HTR-8/SVneo (cell line): ENCODE results near the gene TMUB1.

Source experiments
- DNase-seq: peaks from one replicate; pipeline ENCODE4 v3.0.0; 2011; ENCODE audit warnings: low spot score, mixed read lengths; ENCODE audit not compliant: insufficient read length
- FAIRE-seq: peaks from 2 replicates; lab custom pipeline; 2011; peaks lifted over from hg19 to GRCh38; lab: Jason Lieb, UNC

The TMUB1 gene

DNA sequence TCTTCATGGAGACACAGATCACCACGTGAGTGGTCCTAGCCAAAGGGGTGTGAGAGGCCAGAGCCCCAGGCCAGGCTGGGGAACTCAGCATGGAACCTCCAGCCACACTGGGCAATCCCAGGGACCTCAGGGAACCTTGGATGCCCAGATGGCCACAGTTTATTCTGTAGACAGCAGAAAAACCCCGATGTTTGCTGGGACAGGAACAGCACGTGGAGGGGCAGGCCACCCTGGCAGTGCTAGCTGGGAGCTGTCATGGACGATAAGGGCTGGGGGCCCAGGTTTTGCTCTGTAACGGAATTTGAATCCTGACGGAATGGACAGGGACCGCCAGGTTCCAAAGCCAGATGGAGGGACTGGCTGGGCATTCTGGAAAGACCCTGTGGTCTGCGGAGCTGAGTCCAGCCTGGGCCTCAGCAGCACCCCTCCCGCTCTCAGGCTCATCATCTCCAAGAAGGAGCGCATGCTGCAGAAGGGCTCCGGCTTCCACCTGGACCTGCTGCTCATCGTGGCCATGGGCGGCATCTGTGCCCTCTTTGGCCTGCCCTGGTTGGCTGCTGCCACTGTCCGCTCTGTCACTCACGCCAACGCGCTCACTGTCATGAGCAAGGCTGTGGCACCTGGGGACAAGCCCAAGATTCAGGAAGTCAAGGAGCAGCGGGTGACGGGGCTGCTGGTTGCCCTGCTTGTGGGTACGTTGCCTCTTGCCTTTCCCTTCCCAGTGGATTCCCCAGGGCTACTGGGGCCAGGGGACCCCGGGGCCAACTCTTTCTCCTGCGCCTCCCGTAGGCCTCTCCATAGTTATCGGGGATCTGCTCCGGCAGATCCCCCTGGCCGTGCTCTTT is 8.3 kb downstream of the TMUB1 start:
- DNase-seq (no peak), FAIRE-seq (no peak)

GRCh38 chr7:151073990-151074389 is 9.3 kb downstream of the TMUB1 start:
- FAIRE-seq (no peak), DNase-seq (no peak)

DNA sequence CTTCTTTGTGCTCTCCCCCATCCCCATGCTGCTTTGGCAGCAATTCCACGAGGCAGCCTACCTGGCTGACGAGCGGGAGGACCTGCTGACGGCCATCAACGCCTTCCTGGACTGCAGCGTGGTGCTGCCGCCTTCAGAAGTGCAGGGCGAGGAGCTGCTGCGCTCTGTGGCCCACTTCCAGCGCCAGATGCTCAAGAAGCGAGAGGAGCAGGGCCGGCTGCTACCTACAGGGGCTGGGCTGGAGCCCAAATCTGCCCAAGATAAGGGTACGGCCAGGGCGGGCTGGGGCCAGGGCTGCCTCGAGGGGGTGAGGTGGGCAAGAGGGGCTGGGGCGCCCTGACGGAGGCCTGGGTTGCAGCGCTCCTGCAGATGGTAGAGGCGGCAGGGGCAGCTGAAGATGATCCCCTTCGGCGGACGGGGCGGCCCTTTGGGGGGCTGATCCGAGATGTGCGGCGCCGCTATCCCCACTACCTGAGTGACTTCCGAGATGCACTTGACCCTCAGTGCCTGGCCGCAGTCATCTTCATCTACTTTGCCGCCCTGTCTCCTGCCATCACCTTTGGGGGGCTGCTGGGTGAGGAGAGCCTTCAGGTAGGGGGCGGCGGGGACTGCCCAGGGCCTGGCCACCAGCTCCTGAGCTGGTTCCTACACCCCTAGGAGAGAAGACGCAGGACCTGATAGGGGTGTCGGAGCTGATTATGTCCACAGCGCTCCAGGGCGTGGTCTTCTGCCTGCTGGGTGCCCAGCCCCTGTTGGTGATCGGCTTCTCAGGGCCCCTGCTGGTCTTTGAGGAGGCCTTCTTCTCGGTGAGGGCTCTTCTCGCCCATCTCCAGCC is 12.0 kb downstream of the TMUB1 start:
- no peak for FAIRE-seq
- no peak for DNase-seq

DNA sequence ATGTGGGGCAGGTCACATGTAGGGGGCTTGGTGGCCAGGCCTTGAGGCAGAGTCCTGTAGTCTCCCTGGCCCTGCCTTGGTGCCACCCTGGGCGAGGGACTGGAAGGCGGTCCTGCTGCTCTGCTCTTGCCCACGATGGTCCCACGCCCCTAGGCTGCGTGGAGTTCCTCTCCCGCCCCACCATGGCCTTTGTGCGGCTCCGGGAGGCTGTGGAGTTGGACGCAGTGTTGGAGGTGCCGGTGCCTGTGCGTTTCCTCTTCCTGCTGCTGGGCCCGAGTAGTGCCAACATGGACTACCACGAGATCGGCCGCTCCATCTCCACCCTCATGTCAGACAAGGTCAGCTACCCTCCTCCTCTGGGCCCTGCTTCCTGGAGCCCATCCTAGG is 12.7 kb downstream of the TMUB1 start:
- no peak for DNase-seq
- FAIRE-seq, result no peak

GRCh38 chr7:151069841-151070573 is 13.3 kb downstream of the TMUB1 start:
- FAIRE-seq (no peak), DNase-seq (no peak)

DNA sequence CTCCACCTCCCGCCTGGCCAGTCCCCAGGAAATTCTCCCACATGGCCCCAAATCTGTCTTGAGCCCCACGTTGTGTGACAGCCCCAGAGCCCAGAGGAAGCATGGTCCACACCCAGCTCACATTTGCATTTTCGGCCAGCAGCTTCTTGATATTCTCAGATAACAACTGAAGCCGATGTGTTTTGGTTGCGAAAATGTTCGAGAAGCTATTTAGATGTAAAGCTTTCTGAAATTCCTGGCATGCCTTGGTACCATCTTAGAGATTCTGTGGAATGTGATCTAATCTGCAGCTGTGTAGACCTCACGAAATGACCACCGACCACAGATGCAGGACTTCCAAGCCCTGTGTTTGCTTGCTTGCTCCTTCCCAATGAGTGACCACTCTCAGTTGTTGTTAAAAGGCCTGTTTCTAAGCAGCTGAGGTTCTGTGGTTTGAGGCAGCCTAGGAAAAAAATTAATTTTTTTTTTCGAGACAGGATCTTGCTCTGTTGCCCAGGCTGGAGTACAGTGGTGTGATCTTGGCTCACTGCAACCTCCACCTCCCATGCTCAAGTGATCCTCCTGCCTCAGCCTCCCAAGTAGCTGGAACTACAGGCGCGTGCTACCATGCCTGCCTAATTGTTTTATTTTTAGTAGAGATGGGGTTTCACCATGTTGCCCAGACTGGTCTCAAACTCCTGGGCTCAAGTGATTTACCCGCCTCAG is 15.1 kb downstream of the TMUB1 start:
- FAIRE-seq, result no peak
- no peak for DNase-seq

GRCh38 chr7:151066273-151066974 is 16.9 kb downstream of the TMUB1 start:
- FAIRE-seq (no peak), DNase-seq (no peak)

GRCh38 chr7:151065516-151065915 is 17.8 kb downstream of the TMUB1 start:
- FAIRE-seq, result no peak
- no peak for DNase-seq

- FAIRE-seq, result no peak
These were observed 18.3 kb downstream of the TMUB1 start for GRCh38 chr7:151064993-151065392.

DNA sequence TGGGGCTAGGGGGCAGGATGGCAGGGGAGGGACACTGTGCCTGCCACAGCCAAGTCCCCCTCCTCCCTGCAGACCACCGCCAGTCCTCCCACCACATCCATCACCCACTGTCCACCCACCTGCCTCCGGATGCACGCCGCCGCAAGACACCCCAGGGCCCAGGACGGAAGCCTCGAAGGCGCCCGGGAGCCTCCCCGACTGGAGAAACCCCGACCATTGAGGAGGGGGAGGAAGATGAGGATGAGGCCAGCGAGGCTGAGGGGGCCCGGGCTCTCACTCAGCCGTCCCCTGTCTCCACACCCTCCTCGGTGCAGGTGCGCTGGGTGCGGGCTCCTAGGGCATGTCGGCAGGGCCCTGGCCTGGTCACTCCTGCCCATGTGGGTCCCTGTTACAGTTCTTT is 18.8 kb downstream of the TMUB1 start:
- DNase-seq (no peak), FAIRE-seq (no peak)

More at GRCh38 chr7:151064993-151065392, 18.3 kb downstream of the TMUB1 start:
- no peak for DNase-seq

GRCh38 chr7:151063212-151063561 is 20.1 kb downstream of the TMUB1 start:
- no peak for DNase-seq
- no peak for FAIRE-seq

GRCh38 chr7:151062399-151063211 is 20.7 kb downstream of the TMUB1 start:
- no peak for DNase-seq
- no peak for FAIRE-seq

DNA sequence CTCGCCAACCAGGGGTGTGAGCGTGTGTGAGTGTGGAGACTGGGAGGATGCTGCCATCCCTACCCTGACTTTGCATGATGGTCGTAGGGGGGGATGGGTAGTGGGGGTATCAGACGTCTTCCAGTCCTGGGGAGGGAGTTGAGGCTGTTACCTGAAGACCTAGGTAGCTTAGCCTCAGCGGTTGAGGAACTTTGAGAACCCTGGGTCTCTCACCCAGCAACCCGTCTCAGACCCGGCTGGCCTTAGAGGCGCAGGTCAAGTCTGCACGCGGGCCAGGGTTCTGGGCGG is 21.2 kb downstream of the TMUB1 start:
- no peak for FAIRE-seq
- DNase-seq, result no peak

GRCh38 chr7:151061213-151062110 is 21.8 kb downstream of the TMUB1 start:
- DNase-seq (no peak), FAIRE-seq (no peak)

- DNase-seq (no peak), FAIRE-seq (no peak)
These were observed 22.7 kb downstream of the TMUB1 start for GRCh38 chr7:151060416-151061212.

- FAIRE-seq (no peak), DNase-seq (no peak)
These were observed 23.2 kb downstream of the TMUB1 start for GRCh38 chr7:151060113-151060415.

DNA sequence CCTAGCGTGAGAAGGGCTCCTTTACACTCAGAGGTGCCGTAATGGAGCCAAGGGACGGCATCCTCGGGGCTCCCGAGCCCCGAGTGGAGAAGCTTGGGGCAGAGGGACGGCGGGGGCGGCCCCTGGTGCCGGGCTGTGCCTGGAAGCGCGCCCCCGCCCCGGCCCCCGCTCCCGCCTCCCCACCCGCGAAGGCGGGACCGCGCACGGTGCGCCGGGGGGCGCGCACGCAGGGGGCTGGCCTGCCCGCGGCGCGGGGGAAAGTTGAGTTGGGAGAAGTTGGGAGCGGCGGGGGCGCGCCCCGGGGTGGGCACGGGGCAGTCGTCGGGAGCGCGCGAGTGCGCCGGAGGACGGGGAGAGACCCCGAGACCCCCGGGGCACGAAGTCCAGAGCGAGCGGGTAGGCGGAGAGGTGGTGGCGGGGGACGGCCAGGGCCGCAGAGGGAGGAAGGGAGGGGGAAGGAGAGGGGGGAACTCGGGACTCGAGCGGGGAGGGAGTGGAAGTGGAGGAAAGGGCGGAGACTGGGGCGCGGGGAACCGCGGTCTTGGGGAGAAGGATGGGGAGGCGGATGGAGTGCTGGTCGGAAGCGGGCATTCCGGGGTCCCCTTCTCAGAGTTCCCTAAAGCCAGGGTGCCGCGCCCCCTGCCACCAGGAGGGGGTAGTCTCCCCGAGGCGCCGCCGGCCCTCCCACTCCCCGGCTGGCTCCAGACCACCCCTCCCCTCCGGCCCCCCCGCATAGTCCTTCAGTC is 23.8 kb downstream of the TMUB1 start, which contains the start of gene SLC4A2:
Gene SLC4A2 (plus strand): TSS at position 223 of the 746 bp plus-strand sequence. CDS start 2,399 bp downstream, outside the sequence.
- DNase-seq, result peak; percentile 73
- FAIRE-seq, result no peak
